GM18909 (cell line): ENCODE results near the gene PUS7L.

ENCODE experiments used
- ATAC-seq: cut with Tn5 transposase; IDR thresholded peaks from one replicate; pipeline ENCODE4 v1.9.1; 2021; ENCODE audit warnings: mild to moderate bottlenecking; ENCODE audit not compliant: unreplicated experiment, poor library complexity

PUS7L gene

GRCh38 chr12:43675048-43675904 lies 83.3 kb downstream of the PUS7L start:
- no peak for ATAC-seq

- no peak for ATAC-seq
Measured at GRCh38 chr12:43669373-43669772, 89.2 kb downstream of the PUS7L start.
